GM12878 (cell line): Measurements from ENCODE around the gene LIMCH1. TPM values are rescaled to one million over a fixed set of nuclear protein-coding genes. Genes with fewer than 3 reads are reported as not detected.

Experiments used
- ATAC-seq: fragments of 200-7000 bp; cut with Tn5 transposase; 3 replicates; pipeline ENCODE4 v1.9.1; 2020; ENCODE audit warnings: mild to moderate bottlenecking, moderate library complexity
- BruUV-seq: library from RNA; stranded (reverse); fragments of 400-500 nt; replicated peaks from 2 replicates; lab custom pipeline; 2021; lab: Mats Ljungman, UMichigan
- CTCF ChIA-PET: fragments of 300-600 bp; sonication (Branson Sonifier 250); formaldehyde crosslinking; extraction: SDS; loops from one replicate; lab custom pipeline; 2021; ENCODE audit warnings: inconsistent platforms; lab: Yijun Ruan, JAX
- POLR2A ChIA-PET: fragments of 350-600 bp; formaldehyde crosslinking; extraction: SDS; loops from one replicate; lab custom pipeline; 2021; ENCODE audit warnings: inconsistent platforms; lab: Charles Lee
- RAD21 ChIA-PET: fragments of 300-600 bp; sonication (Branson Sonifier 250); formaldehyde crosslinking; loops from one replicate; lab custom pipeline; 2023; ENCODE audit warnings: antibody characterized with exemption; ENCODE audit not compliant: unreplicated experiment; lab: Charles Lee
- SMC1A ChIA-PET: fragments of 300-600 bp; sonication (Branson Sonifier 250); formaldehyde crosslinking; loops from one replicate; lab custom pipeline; 2023; ENCODE audit not compliant: unreplicated experiment, uncharacterized antibody; lab: Charles Lee
- DNase-seq: peaks from one replicate; pipeline ENCODE4 v3.0.0-alpha.2; 2011; ENCODE audit warnings: low read depth, low spot score
- FAIRE-seq: peaks from 3 replicates; lab custom pipeline; 2011; peaks lifted over from hg19 to GRCh38; lab: Jason Lieb, UNC
- H2AFZ ChIP-seq: 2 replicates; pipeline ENCODE4 v1.6.0; 2011; ENCODE audit warnings: low read depth, low read length, control low read depth; ENCODE audit not compliant: control insufficient read depth
- H3K27ac ChIP-seq: 2 replicates; pipeline ENCODE4 v1.5.1; 2011; ENCODE audit warnings: control low read depth; ENCODE audit not compliant: control insufficient read depth, insufficient read depth
- H3K27me3 ChIP-seq, 2 experiments: replicated peaks in 1 of 2; 2 replicates each; pipeline versions ENCODE4 v1.6.0 to v1.6.1; 2011; ENCODE audit warnings: low read length in 1 of 2; ENCODE audit not compliant: control insufficient read depth in 2 of 2, insufficient read depth in 2 of 2
- H3K36me3 ChIP-seq, 2 experiments: 2 replicates each; pipeline ENCODE4 v1.5.1; 2011; ENCODE audit warnings: low read length in 1 of 2; ENCODE audit not compliant: control insufficient read depth in 2 of 2, insufficient read depth in 2 of 2
- H3K4me1 ChIP-seq: 2 replicates; pipeline ENCODE4 v1.6.1; 2011; ENCODE audit warnings: mild to moderate bottlenecking, low read length, moderate library complexity, mixed read lengths; ENCODE audit not compliant: control insufficient read depth, insufficient read depth
- H3K4me2 ChIP-seq: 2 replicates; pipeline ENCODE4 v1.6.0; 2011; ENCODE audit warnings: control low read depth; ENCODE audit not compliant: control insufficient read depth, insufficient read depth
- H3K4me3 ChIP-seq: fragments of 200-600 bp; sonication (generic); 2 replicates; pipeline ENCODE4 v1.5.1; 2016
- H3K79me2 ChIP-seq: 2 replicates; pipeline ENCODE4 v1.6.0; 2011; ENCODE audit warnings: low read length; ENCODE audit not compliant: control insufficient read depth, insufficient read depth
- H3K9ac ChIP-seq: 2 replicates; pipeline ENCODE4 v1.8.0; 2011; ENCODE audit warnings: low read length, control low read depth, mixed read lengths; ENCODE audit not compliant: control insufficient read depth, insufficient read depth
- H3K9me3 ChIP-seq: replicated peaks from 3 replicates; pipeline ENCODE4 v1.5.1; 2011; ENCODE audit warnings: mild to moderate bottlenecking, low read length; ENCODE audit not compliant: control insufficient read depth, insufficient read depth
- H4K20me1 ChIP-seq: 2 replicates; pipeline ENCODE4 v1.6.0; 2011; ENCODE audit not compliant: control insufficient read depth, insufficient read depth
- CBFB ChIP-seq: IDR thresholded peaks from 2 replicates; pipeline ENCODE4 v1.6.1; 2016; ENCODE audit warnings: antibody characterized with exemption, low read depth
- CHD4 ChIP-seq: fragments of 200-600 bp; sonication (generic); IDR thresholded peaks from 2 replicates; pipeline ENCODE4 v1.6.1; 2016; ENCODE audit warnings: mild to moderate bottlenecking
- HCFC1 ChIP-seq: fragments of 150-350 bp; IDR thresholded peaks from 2 replicates; pipeline ENCODE4 v1.6.1; 2014; ENCODE audit warnings: low read length
- IRF4 ChIP-seq: IDR thresholded peaks from 2 replicates; pipeline ENCODE4 v1.6.1; 2011; ENCODE audit warnings: low read depth, low read length
- NR2C1 ChIP-seq: fragments of 450-650 bp; IDR thresholded peaks from 2 replicates; pipeline ENCODE4 v1.6.1; 2017; ENCODE audit warnings: antibody characterized with exemption, mild to moderate bottlenecking, moderate library complexity
- NRF1 ChIP-seq: conservative IDR thresholded peaks from 2 replicates; pipeline ENCODE4 v1.6.1; 2011; ENCODE audit warnings: mild to moderate bottlenecking, low read depth, low read length, improper control_type of control experiment
- POLR2A ChIP-seq: IDR thresholded peaks from 2 replicates; pipeline ENCODE4 v1.6.1; 2011; ENCODE audit warnings: low read depth, mild to moderate bottlenecking, low read length
- POLR2AphosphoS2 ChIP-seq: IDR thresholded peaks from 2 replicates; pipeline ENCODE4 v1.6.1; 2011; ENCODE audit warnings: low read depth, mild to moderate bottlenecking, low read length, improper control_type of control experiment, moderate library complexity
- RCOR1 ChIP-seq: conservative IDR thresholded peaks from 2 replicates; pipeline ENCODE4 v1.6.1; 2012; ENCODE audit warnings: low read depth, low read length, improper control_type of control experiment
- WRNIP1 ChIP-seq: IDR thresholded peaks from 2 replicates; pipeline ENCODE4 v1.6.1; 2011; ENCODE audit warnings: low read depth, low read length, improper control_type of control experiment, borderline replicate concordance
- ZZZ3 ChIP-seq: IDR thresholded peaks from 2 replicates; pipeline ENCODE4 v1.6.1; 2011; ENCODE audit warnings: low read depth; ENCODE audit not compliant: control insufficient read depth, insufficient read length
- WGBS: methylation state at CpG from one replicate; pipeline ENCODE4 v1.1.6; 2016; ENCODE audit warnings: low lambda C conversion rate; ENCODE audit not compliant: insufficient replicate concordance, insufficient coverage; ENCODE audit errors: missing lambda C conversion rate; 5-methylcytosine and 5-hydroxymethylcytosine counted together
- in situ Hi-C: fragments of 300-500 bp; cut with MboI; formaldehyde crosslinking; loops from 9 replicates; pipeline ENCODE4 v1.14.3; 2018; ENCODE audit warnings: mixed read lengths
- intact Hi-C: fragments of 100-400 bp; cut with micrococcal nuclease; formaldehyde crosslinking; loops from one replicate; pipeline ENCODE4 v1.14.2; 2022; ENCODE audit not compliant: unreplicated experiment
- polyA plus RNA-seq, 11 experiments: library from polyadenylated mRNA; depleted of rRNA in 4 of 11; unstranded in 6 of 11; stranded (reverse) in 5 of 11; fragments of >200 nt; fragmentation: Nextera tagmentation in 4 of 11; fragmentation: Illumina TruSeq in 1 of 11; extraction: Ambion mirVana in 4 of 11; extraction: Trizol in 1 of 11; gene quantifications; 1 replicate in 1 of 11; 2 replicates in 10 of 11; pipeline versions ENCODE4 v1.2.1 to v1.2.3, GENCODE V29; 2011 to 2016; ENCODE audit warnings: inconsistent platforms in 2 of 11, missing spikeins in 2 of 11, low read depth in 1 of 11
- total RNA-seq, 4 experiments: library from RNA; depleted of rRNA in 3 of 4; stranded (reverse); fragments of >200 nt in 3 of 4; fragmentation: Illumina TruSeq in 1 of 4; extraction: Trizol in 1 of 4; gene quantifications; 2 replicates each; pipeline versions ENCODE4 v1.2.1 to v1.2.3, GENCODE V29; 2013 to 2021

Gene LIMCH1
- total and polyA plus RNA-seq, 10 of the 15 experiments (the other 5 are each of a cell fraction or from before 2014, with no cell fraction given), result 0.07 to 0.15 TPM; not detected in 8

- no peak overlapping the region for H2AFZ ChIP-seq
- H3K4me1 ChIP-seq, result no peaks in the 10 kb centered on the region
- no peaks in the 10 kb centered on the region for H3K79me2 ChIP-seq
- intact Hi-C loops, result no loop called here
- no peak overlapping the region for H3K4me2 ChIP-seq
- in situ Hi-C loops, result no loop called here
- CTCF ChIA-PET, result no interaction called here
- FAIRE-seq, result no peak
- no peak for ATAC-seq
- H3K4me3 ChIP-seq, result no peak overlapping the region
- no peak overlapping the region for H3K27ac ChIP-seq
- H4K20me1 ChIP-seq, result no peaks in the 10 kb centered on the region
- POLR2A ChIA-PET, result no interaction called here
- no peaks in the 10 kb centered on the region for H3K9me3 ChIP-seq
- 2% methylated on average over 7 of the region's 7 CpGs for WGBS
- no TSS peak for BruUV-seq
- SMC1A ChIA-PET, result no interaction called here
- H3K36me3 ChIP-seq, result no peaks in the 10 kb centered on the region
- RAD21 ChIA-PET, result no interaction called here
- TF ChIP-seq POLR2A (no peak), IRF4 (no peak), POLR2AphosphoS2 (no peak), RCOR1 (no peak)
- TF ChIP-seq, all 136 proteins: peak for 0
- Histone ChIP-seq H3K9ac (no peak overlapping the region), H3K27me3 (no peaks in the 10 kb centered on the region)
- DNase-seq, result no peak
Observed at GRCh38 chr4:41678086-41678816, 140.3 kb downstream of the LIMCH1 start.

GRCh38 chr4:41678951-41679350, 141.0 kb downstream of the LIMCH1 start:
- DNase-seq, result no peak
- ChIA-PET RAD21 (no interaction called here), POLR2A (no interaction called here), CTCF (no interaction called here), SMC1A (no interaction called here)
- WGBS, result 45% methylated on average over 2 of the region's 2 CpGs
- H2AFZ ChIP-seq, result no peak overlapping the region
- no TSS peak for BruUV-seq
- no peak for ATAC-seq
- no peak overlapping the region for H3K4me2 ChIP-seq
- H3K27ac ChIP-seq, result no peak overlapping the region
- no peaks in the 10 kb centered on the region for H4K20me1 ChIP-seq
- TF ChIP-seq RCOR1 (no peak), WRNIP1 (no peak), NR2C1 (no peak), CHD4 (no peak), HCFC1 (no peak), ZZZ3 (no peak), CBFB (no peak), NRF1 (no peak)
- no peaks in the 10 kb centered on the region for H3K9me3 ChIP-seq
- intact Hi-C loops, result no loop called here
- no peaks in the 10 kb centered on the region for H3K36me3 ChIP-seq
- H3K4me1 ChIP-seq, result no peaks in the 10 kb centered on the region
- H3K27me3 ChIP-seq, result no peaks in the 10 kb centered on the region
- no peaks in the 10 kb centered on the region for H3K79me2 ChIP-seq
- in situ Hi-C loops, result no loop called here
- FAIRE-seq, result no peak
- no peak overlapping the region for H3K9ac ChIP-seq
- H3K4me3 ChIP-seq, result no peak overlapping the region
